CD1c-positive myeloid dendritic cell (primary cell): ENCODE measurements around the gene YARS1.
A peak's percentile ranks its signal among the peaks of the same experiment; 100 is the strongest.
"Not testable (repeated sequence)": the region's sequence is repeated elsewhere in the genome, so short reads cannot be mapped to it uniquely, and the experiment has no call there.

Experiments used
- DNase-seq: peaks from one replicate; pipeline ENCODE4 v3.0.0-alpha.2; 2016; ENCODE audit errors: extremely low spot score

Gene YARS1

DNA sequence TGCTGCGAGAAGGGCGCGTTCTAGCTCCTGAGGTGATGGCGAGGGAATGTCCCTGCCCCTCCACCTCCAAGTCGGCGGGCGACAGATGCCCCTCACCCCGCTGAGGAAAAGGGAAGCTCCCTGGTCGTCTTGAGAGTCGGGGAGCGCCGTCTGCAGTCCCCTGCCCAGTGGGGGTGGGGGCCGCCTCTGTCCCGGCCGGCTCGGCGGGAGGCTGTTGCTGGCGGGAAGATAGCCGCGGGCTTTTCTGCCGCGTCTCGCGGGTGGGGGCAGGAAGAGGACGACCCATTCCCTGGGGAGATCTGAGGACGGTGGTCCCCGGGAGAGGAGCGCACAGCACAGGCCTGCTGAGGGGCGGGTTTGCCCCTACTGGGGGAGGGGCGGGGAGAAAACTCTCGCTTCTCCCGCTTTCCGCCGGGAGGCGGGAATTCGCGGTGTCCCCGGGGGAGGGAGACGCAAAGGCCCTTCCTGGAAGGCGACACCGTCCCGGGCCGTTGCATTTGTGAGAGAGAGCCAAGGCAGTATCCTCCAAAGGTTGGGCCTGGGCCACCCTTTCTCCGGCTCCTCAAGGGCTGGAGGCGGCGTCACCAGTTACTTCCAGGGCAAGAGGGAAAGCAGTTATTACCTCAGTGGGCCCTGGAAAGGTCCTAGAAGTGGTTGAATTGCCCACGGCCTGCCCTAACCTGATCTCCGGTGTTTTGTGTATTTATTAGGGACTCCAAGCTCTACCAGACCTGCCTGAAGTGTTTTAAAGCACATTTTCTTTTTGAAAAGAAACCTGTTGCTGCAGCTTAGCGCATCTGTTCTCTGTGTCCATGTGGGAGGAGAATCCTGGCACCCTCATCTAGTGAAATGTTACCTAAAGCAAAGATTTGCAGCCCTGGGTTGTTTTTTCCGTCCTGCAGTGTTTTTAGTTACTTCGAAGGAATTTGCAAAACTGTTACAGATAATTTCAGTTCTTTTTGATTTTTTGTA is 943 bp upstream of the YARS1 start:
- DNase-seq, result peak; percentile 57

DNA sequence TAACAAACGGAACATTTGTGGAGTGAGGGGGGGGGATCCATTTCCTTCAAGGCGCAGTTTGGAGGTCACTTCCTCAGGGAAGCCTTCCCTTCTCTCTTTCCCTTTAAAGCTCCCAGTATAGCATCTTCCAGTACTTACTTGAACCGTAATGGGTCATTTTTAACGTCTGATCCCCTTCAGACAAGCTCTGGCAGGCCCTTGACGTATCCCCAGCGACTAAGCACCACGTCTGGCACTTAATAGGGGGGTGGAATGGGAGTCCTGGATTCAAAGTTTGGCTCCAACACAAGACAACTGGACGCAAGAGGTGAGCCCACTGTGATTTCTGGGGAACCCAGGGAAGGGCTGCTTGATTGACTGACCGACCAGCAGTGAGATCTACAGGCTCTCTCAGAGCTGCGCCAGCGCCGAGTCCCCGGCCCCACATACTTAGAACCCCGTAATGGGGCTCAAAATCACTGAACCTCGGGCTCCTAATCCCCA is 441 bp downstream of the YARS1 start:
- peak; percentile 52 for DNase-seq

DNA sequence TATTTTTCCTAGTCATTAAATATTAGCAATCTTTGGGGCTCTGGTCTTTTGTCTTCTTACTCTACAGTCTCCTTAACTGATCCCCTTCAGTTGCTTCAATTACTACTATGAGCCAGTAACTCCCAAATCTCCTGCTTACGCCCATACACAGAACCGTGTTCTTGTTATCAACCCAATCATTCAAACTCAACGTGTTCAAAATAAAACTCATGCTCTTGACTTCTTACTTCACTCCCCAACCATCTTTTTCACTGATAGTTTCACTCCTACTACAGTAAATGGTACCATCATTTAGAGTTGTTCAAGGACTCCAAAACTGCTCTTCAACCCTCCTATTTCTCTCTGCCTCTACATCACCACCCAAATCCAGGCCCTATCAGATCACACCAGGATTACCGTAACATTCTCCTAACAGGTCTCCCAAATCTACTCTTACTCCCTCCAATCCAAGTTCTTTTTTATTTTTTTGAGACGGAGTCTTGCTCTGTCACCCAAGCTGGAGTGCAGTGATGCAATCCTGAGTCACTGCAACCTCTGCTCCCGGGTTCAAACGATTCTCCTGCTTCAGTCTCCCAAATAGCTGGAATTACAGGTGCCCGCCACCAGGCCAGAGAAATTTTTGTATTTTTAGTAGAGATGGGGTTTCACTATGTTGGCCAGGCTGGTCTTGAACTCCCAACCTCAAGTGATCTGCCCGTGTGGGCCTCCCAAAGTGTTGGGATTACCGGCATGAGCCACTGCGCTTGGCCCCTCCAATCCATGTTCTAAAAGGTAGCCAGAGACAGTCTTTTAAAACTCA is 3.0 kb downstream of the YARS1 start:
- DNase-seq, result no peak

DNA sequence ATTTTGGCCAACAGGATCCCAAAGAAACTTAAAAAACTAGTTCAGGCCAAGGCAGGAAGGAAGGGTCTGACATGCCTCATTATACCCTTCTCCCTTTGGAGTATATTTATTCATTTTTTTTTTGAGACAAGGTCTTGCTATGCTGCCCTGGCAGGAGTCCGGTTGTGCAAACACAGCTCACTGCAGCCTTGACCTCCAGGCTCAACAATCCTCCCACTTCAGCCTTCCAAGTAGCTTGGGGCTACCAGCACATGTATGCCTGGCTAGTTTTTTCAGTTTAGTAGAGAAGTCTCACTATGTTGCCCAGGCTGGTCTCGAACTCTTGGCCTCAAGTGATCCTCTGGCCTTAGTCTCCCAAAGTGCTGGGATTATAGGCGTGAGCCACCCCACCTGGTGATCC is 5.2 kb downstream of the YARS1 start:
- DNase-seq, result no peak

DNA sequence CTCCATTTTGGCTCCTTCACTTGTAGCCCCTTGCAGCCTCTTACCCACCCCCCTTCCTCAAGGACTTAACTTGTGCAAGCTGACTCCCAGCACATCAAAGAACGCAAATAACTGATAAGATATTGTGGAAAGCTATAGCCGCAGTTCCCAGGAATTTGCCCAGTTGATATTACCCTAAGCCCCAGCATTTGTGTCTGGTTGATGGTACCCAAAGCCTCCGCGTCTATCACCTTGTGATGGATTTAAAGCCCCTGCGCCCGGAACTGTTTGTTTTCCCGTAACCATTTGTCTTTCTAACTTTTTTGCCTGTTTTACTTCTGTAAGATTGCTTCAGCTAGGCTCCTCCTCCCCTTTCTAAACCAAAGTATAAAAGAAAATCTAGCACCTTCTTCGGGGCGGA is 5.9 kb downstream of the YARS1 start:
- no peak for DNase-seq

DNA sequence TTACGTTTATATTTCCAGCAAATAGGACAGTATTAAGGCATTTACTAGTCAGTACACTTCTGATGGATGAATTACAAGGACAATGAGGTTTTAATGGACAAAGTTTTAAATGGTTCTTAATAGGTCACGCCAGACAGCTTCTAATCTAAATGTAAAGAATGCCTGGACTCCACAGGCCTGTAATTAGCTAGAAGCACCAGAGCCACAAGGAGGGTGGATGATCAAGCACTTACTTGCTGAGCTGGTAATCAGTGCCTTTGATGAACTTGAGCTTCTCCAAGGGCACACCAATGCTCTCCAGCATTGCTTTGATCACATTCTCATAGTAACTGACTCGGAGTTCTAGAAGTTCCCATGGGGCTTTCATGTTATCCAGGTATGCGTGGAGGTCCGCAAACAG is 6.8 kb downstream of the YARS1 start:
- DNase-seq, result no peak

DNA sequence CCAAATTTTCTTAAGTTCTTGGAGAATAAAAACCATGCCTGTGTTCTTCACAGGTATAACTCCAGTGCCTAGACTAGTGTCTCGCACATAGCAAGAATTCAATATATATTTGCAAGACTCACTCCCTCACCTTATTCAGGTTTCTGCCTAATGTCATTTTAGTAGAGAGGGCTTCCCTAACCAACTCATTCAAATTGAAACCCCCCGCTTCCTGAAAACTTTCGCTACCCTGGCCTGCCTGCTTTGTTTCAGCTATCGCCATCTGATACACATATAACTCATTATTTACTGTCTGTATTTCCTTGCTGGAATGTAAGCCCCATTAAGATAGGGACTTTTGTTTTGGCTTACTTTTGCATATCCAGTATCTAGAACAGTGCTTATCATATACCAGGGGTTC is 8.6 kb downstream of the YARS1 start:
- no peak for DNase-seq

DNA sequence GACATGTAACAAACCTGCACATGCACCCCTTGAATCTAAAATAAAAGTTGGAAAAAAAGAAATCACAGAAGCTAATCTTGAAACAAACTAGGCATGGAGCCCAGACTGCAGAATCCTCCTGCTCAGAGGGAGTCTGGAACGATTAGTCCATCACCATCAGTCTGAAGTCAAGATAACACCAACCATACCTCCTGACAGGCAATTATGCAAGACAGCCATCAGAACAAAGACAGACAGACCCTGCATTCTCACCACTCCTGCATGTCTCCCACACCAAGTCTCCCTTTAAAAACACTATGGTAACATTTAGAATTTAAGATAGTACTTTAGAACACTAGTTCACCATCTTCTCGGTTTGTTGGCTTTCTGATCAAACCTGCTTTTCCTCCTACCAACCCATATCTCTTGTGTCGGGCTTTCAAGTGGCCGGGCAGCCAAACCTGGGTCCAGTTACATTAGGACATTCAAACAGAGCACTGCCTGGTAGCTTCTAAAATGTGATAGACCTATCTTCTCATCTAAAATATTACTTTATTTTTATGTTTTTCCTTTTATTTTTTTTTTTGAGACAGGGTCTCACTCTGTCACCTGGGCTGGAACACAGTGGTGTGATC is 10.1 kb downstream of the YARS1 start:
- DNase-seq, result no peak

DNA sequence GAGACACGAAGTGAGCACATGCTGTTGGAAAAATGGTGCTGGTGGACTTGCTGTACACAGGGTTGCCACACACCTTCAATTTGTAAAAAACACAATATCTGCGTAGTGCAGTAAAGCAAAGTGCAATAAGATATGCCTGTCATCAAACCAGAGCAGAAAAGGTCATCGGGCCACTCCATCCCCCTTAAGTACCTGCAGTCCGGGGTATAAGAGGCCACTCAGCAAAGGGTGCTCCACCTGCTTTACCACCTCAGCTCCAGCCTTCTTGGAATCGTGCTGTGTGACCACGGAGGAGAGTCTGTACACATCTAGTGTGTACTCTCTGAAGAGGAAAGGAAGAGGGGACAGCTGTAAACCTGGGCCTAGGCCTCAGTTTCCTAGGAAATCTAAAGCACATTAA is 10.9 kb downstream of the YARS1 start:
- no peak for DNase-seq

DNA sequence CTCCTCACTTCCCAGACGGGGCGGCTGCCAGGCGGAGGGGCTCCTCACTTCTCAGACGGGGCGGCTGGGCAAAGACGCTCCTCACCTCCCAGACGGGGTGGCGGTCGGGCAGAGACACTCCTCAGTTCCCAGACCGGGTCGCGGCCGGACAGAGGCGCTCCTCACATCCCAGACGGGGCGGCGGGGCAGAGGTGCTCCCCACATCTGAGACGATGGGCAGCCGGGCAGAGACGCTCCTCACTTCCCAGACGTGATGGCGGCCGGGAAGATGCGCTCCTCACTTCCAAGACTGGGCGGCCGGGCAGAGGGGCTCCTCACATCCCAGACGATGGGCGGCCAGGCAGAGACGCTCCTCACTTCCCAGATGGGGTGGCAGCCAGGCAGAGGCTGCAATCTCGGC is 12.7 kb downstream of the YARS1 start:
- DNase-seq, result not testable (repeated sequence)

DNA sequence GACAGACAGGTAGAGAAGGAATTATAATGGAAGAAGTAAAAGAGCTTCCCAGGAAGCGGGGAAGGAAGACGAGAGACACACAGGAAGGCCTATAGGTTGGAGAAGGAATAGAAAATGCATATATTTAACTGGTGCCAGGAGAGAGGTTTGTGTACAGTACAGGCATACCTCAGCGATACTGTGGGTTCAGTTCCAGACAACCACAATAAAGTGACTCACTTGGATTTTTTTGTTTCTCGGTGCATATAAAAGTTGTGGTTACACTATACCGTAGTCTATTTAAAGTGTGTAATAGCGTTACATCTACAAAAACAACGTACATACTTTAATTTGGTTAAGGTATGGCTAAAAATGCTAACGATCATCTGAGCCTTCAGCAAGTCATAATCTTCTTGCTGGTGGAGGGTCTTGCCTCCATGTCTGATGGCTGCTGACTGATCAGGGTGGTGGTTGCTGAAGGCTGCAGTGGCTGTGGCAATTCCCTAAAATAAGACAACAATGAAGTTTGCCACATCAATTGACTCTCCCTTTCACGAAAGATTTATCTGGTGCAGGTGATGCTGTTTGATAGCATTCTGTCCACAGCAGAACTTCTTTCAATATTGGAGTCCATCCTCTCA is 16.0 kb downstream of the YARS1 start:
- no peak for DNase-seq

DNA sequence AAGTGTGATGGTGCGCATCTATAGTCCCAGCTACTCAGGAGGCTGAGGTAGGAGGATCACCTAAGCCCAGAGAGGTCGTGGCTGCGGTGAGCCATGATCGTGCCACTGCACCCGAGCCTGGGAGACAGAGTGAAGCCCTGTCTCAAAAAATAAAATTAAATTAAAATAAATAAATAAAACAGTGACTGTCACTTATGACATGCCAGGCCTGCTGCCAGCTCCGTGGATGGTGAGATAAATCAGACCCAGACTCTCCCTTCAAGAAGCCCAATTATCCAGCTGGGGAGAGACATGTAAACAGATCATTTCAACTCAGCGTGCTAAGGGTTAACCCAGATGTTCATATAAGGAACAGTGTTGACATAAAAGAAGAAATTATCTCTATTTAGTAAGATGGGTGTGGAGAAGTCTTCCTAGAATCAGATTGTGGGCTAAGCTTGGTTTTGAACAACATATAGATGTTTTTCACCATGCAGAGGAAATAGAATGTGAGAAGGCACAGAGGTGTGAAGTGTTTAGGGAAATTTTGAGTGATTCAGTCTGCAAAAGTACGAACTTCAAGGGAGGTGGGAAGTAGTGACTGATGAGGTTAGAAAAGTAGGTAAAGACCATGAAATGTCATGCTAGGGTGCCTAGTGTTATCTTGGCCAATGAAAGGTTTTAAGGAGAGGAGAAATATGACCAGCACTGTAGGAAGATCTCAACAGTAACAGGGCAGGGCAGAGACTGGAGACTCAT is 18.3 kb downstream of the YARS1 start:
- no peak for DNase-seq

DNA sequence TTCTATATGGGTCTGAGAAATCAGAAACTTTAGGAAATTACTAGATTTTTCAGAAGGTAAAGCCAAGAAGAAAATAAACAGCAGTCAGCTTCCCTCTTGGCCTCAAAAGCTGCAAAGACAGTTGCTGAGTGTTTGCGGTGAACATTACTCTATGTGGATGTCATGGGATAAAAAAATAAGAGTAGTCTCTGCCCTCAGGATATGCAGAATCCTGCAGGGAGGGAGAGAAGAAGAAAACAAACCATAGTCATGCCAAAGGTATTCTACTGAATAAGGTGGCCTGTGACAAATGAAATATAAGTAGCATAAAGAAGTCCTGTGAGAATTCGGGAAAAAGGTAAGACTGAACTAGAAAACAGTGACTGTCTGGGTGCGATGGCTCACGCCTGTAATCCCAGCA is 19.0 kb downstream of the YARS1 start:
- DNase-seq, result no peak

DNA sequence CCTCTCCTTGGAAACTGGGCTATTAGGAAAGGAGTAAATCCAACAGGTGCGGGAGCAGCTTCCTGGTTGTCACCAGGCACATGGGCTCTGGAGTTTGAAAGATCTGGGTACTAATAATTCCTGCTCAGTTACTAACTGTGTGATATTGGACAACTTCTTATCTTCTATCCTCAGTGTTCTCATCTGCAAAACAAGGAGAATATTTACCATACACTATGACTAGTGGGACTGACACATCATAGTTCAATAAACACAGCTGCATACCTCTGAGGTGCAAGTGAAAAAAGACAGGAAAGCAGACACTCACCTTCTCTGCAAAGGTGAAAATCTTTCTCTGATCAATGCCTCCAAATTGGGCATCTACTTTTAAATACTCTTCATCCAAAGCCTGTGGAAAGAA is 19.7 kb downstream of the YARS1 start:
- DNase-seq, result no peak

DNA sequence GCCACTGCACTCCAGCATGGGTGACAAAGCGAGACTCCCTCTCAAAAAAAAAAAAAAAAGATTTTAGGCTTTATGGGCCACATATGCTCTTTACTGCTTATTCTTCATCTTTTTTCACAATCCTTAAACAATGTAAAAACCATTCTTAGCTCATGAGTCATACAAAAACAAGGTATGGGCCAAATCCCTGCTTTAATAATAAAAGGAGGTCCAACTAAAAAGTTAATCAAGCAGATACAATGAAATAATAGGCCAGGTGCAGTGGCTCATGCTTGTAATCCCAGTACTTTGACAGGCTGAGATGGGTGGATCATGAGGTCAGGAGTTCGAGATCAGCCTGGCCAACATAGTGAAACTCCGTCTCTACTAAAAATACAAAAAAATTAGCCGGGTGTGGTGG is 21.4 kb downstream of the YARS1 start:
- DNase-seq, result not testable (repeated sequence)

DNA sequence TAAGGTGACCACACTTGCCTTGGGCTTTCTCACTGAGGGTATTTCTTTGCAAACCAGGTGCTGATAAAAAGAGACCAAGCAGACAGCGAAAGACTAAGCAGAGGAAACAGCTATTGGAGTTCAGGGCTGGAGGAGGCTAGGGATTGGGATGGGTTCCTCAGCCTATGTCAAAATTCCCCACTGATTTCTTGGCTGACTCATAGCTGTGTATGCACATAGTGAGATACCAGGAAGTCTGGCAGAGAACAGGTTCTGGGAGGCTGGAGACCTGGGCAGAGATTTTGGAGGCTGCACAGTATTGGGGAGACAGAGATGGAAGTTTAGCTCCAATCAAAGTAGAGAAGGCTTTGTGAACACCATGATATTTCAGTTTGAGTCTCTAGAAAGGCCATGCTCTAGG is 25.3 kb downstream of the YARS1 start:
- no peak for DNase-seq

DNA sequence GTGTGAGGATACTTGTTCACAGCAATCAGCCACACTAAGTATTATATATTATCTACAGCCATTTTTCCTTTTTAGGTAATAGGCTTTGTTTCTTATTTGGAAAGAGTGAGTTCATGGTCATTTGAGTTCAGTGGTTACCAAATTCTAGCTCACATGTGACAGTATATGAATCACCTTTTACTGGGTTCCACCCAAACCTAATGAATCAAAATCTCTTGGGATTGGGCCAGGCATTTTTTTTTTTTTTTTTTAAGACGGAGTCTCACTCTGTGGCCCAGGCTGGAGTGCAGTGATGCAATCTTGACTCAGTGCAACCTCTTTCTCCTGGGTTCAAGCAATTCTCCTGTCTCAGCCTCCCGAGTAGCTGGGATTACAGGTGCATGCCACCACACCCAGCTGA is 27.8 kb downstream of the YARS1 start:
- peak; percentile 22 for DNase-seq

DNA sequence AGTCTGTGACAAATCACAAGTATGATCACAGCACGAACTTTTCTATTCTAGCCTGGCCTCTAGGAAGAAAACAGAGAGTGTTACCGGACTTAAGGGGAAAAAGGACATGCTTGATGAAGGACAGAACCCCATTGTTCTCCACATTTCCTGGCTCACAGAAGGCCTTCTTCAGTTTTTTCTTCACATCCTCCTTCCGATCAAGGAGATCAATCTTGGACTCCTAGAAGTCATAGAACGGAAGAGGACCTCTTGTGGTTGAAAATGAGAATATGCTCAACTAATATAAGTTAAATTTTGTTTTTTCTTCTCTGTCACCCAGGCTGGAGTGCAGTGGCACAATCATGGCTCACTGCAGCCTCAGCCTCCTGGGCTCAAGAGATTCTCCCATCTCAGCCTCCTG is 30.3 kb downstream of the YARS1 start:
- DNase-seq, result peak; percentile 7

DNA sequence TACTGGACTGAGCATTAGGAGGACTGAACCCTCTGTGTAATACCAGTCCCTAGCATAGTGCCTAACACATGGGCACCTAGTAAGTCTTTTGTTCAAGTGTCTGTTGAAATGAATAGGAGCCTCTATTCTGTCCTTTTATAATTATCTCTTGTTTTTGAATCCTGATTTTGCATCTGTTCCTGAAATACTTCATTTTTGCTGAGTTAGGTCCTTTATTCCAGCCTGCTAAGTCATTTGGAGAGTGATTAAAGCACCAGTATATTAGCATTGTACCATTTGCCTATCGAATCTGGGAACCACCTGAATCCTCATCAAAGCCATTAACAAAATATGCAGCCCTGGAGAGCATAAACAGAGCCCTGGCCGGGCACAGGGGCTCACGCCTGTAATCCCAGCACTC is 32.3 kb downstream of the YARS1 start:
- no peak for DNase-seq

DNA sequence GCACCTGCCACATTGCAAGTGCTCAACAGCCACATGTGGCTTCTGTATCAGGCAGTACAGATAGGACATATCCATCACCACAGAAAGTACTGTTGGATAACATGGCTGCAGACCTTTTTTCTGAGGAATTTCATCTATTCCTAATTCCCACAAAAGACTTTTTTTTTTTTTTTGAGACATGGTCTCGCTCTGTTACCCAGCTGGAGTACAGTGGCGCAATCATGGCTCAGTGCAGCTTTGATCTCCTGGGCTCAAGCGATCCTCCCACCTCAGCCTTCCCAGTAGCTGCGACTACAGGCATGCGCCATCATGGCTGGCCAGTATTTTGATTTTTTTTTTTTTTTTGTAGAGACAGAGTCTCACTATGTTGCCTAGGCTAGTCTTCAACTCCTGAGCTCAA is 33.3 kb downstream of the YARS1 start:
- no peak for DNase-seq

DNA sequence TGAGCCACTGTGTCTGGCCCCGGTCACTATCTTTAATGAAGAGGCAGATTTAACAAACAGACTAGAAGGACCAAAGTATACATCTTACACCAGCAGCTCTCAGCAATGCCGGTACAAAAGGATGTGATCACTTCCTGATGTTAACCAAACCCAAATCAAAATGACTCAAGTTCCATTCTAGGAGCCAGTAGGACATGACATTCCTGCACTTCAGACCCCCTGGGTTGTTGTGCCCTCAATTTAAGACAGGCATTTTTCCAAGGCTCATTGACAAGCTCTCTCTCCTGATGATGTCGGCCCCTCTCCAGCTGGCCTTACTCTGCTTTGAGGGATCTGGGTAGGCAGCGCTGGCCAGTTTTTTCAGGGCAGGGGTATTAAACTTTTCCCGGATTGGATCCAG is 35.1 kb downstream of the YARS1 start:
- no peak for DNase-seq
